Measurements from ENCODE around the gene KCTD2.
"Not testable (repeated sequence)": the region's sequence is repeated elsewhere in the genome, so short reads cannot be mapped to it uniquely, and the experiment has no call there.

Gene KCTD2

GRCh38 chr17:75049057-75049456 is 2.0 kb downstream of the KCTD2 start:
- no peak for DNase-seq (ENCODE audit: low read depth in 2 of 2, low spot score in 1 of 2)

- DNase-seq (ENCODE audit: low read depth in 2 of 2, low spot score in 1 of 2): no peak
Observed at GRCh38 chr17:75049706-75050105, 2.7 kb downstream of the KCTD2 start.

DNA sequence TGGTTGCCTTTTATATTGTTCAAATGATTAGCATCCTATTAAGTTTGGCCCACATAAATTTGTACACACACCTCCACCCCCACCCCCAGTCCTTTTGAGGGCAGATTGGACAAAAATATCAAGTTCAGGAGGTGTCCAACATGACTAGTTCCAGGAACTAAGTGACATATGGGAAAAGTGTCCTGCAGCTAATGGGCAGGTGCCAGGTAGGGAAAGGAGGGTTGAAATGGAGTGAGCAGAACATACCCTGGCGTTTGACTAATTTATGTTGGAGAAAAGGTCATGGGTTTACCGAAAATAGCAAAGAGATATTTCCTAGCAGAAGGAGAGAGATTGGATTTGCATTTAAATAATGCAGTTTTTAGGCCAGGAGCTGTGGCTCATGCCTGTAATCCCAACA is 4.9 kb downstream of the KCTD2 start:
- no peak for DNase-seq (ENCODE audit: low read depth in 2 of 2, low spot score in 1 of 2)

DNA sequence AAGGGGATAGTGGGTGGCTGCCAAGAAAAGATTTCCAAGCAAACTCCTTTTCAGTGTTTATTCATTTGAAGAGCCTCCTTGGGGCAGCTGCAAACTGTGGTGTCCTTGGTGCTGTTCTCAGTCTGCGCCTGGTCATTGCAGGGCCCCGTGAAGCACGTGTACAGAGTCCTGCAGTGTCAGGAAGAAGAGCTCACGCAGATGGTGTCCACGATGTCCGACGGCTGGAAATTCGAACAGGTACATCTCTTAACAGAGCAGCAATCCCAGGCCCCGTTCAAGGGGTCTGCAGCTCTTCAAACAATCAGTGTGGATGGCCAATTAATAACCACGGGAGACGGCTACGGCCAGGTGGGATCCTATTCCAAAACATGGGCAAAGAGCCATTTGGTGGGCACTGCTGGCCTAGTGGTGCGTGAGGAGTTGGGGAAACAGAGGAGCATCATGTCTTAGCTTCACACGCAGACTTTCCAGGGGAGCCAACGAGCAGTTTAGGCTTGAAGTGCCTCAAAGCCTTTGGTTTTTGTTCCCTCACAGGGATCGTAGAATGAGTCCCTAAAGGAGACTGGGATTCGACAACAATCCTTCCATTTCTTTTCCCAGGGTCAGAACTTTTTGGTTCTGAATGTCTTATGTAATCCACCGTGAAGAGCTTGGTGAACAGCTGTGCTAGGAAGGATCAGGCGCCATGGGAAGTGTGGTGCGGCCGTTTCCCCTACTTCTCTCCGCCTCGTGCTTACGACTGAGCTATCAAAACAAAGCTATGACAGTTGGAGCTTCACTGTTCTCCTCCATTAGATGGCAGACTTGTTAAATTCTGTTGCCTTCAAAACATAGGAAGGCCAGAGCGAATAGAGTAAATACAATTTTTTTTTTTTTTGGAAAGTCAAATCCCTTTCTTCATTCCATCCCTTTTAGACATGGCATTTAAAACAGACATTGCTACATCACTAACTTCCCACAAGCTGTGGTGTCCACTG is 12.6 kb downstream of the KCTD2 start:
- no peak for DNase-seq (ENCODE audit: low read depth in 2 of 2, low spot score in 1 of 2)

- DNase-seq (ENCODE audit: low read depth in 2 of 2, low spot score in 1 of 2): no peak
Observed at GRCh38 chr17:75060434-75061054, 13.5 kb downstream of the KCTD2 start.

DNA sequence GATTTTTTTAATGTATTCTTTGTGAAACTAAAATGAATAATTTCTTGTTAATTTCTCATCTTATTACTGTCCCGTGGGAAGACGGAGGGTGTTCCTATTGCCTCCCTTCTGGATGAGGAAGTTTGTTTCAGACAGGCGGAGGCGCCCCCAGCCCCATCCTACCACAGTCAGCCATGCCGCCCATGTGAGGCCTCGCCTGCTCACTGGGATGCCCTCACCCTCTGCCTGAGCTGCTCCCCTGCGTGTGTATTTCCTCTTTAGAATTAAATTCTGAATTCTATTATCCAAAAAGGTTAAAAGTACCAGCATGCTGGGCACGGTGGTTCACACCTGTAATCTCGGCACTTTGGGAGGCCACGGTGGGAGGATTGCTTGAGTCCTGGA is 14.0 kb downstream of the KCTD2 start:
- DNase-seq (ENCODE audit: low read depth in 2 of 2, low spot score in 1 of 2): no peak

DNA sequence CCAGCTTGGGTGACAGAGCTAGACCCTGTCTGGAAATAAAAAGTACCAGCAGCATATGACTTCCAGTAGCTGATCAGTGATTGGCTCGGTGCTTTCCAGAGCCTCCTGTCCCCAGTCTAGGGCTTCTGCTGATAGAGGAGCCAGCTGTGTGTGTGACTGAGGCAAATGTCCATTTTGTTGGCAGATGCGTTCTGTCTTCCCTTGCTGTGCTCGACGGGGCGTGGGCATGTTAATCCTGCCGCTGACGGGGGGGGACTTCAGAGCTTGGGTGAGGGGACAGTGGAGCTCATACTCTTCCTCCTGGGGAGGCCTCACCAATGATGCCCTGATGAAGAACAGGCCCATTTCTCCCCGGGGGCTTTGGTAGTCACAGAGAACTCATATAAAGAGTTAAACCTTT is 14.6 kb downstream of the KCTD2 start:
- DNase-seq (ENCODE audit: low read depth in 2 of 2, low spot score in 1 of 2): no peak

DNA sequence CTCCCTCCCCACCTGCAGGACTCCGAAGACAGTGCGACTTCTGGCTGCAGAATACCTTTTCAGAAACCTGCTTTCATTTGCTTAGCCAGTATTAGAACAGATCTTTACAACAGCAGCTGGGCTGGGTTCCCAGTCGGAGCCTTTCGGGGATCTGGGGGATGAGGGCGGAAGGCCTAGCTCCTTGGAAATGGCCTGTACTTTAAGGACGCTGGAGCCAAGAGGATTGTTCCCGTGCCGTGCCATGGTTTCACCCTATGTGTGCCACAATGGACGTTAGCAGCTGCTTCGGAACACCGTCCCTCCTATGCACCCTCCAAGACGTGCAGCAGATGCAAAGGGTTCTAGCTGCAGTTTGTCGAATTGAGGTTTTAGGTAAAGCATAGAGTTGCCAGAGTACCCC is 16.2 kb downstream of the KCTD2 start:
- no peak for DNase-seq (ENCODE audit: low read depth in 2 of 2, low spot score in 1 of 2)

- no peak for DNase-seq (ENCODE audit: low read depth in 2 of 2, low spot score in 1 of 2)
Observed at GRCh38 chr17:75063626-75064025, 16.6 kb downstream of the KCTD2 start.

DNA sequence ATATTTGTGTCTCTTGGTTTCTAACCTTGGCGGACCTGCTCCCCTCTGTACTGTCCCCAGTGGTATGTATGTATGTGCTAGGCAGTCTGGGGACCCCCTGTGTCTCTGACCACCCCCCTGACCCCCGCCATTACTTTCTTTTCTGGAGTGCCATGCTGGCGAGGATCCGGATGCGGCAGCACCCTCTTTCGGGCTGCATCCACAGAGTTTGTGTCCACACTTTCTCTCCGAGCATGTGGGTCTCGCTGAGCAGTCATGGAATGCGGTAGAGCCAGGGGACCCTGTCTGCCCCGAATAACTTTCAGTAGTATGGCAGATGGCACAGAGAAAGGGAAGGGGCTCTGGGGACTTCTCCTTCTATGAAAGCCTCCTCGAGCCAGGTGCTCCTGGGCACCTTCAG is 17.0 kb downstream of the KCTD2 start:
- no peak for DNase-seq (ENCODE audit: low read depth in 2 of 2, low spot score in 1 of 2)

- no peak for DNase-seq (ENCODE audit: low read depth in 2 of 2, low spot score in 1 of 2)
Observed at GRCh38 chr17:75064460-75064859, 17.4 kb downstream of the KCTD2 start.

DNA sequence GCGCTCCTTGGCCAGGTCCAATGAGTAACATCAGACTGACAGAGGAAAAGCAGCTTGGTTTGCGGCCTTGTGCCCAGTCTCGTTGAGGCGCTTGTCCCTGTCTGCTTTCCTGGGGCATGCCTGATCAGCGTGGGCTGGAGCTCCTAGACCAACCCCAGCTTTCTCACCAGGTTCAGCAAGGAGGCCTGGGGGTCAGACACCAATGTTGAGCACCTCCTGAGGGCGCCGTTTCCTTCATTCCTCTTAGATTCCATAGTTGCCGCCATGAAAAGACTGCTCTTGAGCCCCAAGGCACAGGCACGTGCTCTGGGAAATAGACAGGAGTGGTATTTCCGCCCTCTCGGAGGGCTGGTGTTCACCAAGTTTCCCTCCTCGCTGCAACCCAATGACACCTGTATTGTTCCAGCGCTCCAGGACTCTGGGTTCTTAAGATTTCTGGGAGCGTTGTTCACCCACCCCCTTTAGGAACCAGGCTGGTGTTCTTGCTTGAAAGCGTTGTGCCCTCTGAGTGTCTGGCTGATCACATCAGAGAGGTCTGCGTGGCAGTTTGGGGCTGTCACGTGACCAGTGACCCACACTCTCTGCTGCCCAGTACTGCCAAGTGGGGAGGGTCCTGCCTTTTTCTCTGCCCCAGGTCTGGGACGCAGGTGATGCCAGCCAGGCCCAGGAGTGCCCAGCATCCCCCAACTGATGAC is 18.0 kb downstream of the KCTD2 start:
- DNase-seq (ENCODE audit: low read depth in 2 of 2, low spot score in 1 of 2): no peak

DNA sequence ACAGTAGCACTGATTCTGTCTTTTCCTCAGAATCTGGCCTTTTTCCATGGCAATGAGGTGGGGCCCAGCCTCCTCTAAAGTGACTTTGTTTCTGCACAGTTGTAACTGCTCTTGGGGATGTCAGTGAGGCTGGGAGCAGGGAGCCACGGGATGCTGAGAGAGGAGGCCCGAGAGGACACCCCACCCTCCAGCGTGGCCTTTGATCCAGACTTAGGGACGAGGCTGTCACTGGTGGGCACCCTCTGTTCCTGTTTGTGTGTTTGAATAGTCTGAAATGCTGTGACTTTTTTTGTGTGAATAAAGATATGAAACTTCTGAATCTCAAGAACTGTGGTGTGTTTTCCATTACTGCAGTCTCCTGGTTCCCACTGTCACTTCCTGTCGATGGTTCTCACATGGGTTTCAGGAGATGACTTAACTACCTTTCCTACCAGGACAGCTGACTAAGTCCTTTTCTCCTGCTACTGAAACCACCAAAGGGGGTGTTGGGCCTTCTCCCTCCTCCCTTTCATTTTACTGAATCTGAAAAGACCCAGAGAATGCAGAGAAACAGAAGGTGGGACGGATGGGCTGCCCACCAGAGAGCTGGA is 18.6 kb downstream of the KCTD2 start:
- no peak for DNase-seq (ENCODE audit: low read depth in 2 of 2, low spot score in 1 of 2)

- DNase-seq (ENCODE audit: low read depth in 2 of 2, low spot score in 1 of 2): no peak
Observed at GRCh38 chr17:75067856-75068255, 20.8 kb downstream of the KCTD2 start.

- DNase-seq (ENCODE audit: low read depth in 2 of 2, low spot score in 1 of 2): no peak
Observed at GRCh38 chr17:75068750-75069149, 21.7 kb downstream of the KCTD2 start.

- DNase-seq (ENCODE audit: low read depth in 2 of 2, low spot score in 1 of 2): no peak
Observed at GRCh38 chr17:75069783-75070182, 22.8 kb downstream of the KCTD2 start.

DNA sequence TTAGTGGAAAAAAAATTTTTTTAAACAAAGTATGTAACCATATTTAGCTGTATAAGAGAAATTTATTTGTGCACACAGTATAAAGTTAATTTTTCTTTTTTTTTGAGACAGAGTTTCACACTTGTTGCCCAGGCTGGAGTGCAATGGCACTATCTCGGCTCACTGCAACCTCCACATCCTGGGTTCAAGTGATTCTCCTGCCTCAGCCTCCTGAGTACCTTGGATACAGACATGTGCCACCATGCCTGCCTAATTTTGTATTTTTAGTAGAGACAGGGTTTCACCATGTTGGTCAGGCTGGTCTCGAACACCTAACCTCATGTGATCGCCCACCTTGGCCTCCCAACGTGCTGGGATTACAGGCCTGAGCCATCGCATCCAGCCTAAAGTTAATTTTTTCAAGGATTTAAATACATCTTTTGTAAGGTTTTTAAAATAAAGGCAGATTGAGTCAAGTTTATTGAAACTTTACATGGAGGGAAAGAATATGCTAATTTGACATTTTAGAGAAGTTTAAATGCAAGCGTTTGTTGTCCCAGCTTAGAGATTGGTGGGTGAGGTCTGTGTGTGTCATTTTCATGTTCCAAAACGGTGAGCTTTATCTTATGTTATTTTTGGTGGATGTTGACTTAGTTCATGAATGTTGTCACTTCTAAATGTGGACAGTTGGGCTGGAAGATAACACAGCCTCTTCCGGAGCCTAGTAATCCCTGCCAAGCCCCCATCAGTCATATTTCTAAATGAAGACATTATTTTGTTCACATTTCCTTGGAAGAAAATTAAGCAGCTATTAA is 24.6 kb downstream of the KCTD2 start:
- not testable (repeated sequence) for DNase-seq (ENCODE audit: low read depth in 2 of 2, low spot score in 1 of 2)

DNA sequence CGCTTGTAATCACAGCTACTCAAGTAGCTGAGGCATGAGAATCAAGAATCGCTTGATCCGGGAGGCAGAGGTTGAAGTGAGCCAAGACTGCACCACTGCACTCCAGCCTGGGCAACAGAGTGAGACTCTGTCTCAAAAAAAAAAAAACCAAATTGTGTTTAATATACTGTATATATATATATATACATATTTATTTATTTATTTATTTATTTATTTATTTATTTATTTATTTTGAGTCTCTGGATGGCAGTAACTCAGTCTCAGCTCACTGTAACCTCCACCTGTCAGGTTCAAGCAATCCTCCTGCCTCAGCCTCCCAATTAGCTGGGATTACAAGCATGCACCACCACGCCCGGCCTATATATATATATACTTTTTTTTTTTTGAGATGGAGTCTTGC is 25.9 kb downstream of the KCTD2 start:
- not testable (repeated sequence) for DNase-seq (ENCODE audit: low read depth in 2 of 2, low spot score in 1 of 2)

DNA sequence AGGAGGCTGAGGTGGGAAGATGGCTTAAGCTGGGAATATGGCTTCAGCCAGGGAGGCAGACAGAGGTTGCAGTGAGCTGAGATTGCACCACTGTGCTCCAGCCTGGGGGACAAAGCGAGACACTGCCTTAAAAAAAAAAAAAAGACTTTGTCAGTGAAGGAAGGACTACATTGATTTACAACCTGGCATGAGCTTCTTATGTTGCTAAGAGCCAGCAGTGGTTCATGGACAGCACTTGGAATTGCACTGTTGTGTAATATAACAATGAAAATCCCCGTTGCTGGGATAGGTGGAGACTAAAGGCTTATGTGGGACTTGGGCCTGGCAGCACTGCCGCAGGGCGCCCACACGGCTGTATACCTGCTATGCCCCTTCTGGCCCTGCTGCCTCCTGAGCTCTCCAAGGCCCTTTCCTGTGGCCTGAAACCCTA is 26.6 kb downstream of the KCTD2 start:
- no peak for DNase-seq (ENCODE audit: low read depth in 2 of 2, low spot score in 1 of 2)

- DNase-seq (ENCODE audit: low read depth in 2 of 2, low spot score in 1 of 2): no peak
Observed at GRCh38 chr17:75074532-75074931, 27.5 kb downstream of the KCTD2 start.

All from stimulated activated CD8-positive, alpha-beta memory T cell treated with anti-CD3 and anti-CD28 coated beads, Interleukin-4, amount 100 ng/mL, for 1 hour (primary cell).